Stimulated activated memory B cell treated with anti-CD40 and anti-IgM and Interleukin-4, amounts not matched to agents 10 μg/mL and 1 μg/mL and 100 μg/mL, for 72 hours (primary cell): ENCODE results near the gene RFFL.

ENCODE experiments used
- ATAC-seq: fragments of 150-1000 bp; cut with Tn5 transposase; 2 replicates; pipeline ENCODE4 v1.10.0; 2021
- H3K27ac Mint-ChIP-seq: one replicate; pipeline ENCODE4 v1.8.0; 2022; ENCODE audit warnings: mild to moderate bottlenecking, mixed read lengths
- H3K27me3 Mint-ChIP-seq: one replicate; pipeline ENCODE4 v1.8.0; 2022; ENCODE audit warnings: mixed read lengths
- H3K36me3 Mint-ChIP-seq: one replicate; pipeline ENCODE4 v1.8.0; 2022; ENCODE audit warnings: mixed read lengths
- H3K4me1 Mint-ChIP-seq: one replicate; pipeline ENCODE4 v1.8.0; 2022; ENCODE audit warnings: mixed read lengths
- H3K4me3 Mint-ChIP-seq: one replicate; pipeline ENCODE4 v1.8.0; 2022; ENCODE audit warnings: mild to moderate bottlenecking, moderate library complexity, mixed read lengths
- H3K9me3 Mint-ChIP-seq: one replicate; pipeline ENCODE4 v1.8.0; 2022; ENCODE audit warnings: mixed read lengths

Gene RFFL

GRCh38 chr17:35087731-35088355 lies 24.3 kb upstream of the RFFL start:
- Mint-ChIP-seq H3K27me3 (no peaks in the 10 kb centered on the region), H3K27ac (peak overlapping the region; percentile 93), H3K4me3 (peak overlapping the region; percentile 94), H3K4me1 (peaks cover 58% of the 10 kb centered on the region), H3K36me3 (no peaks in the 10 kb centered on the region), H3K9me3 (no peaks in the 10 kb centered on the region)
- no peak for ATAC-seq

GRCh38 chr17:35086931-35087573 lies 23.5 kb upstream of the RFFL start:
- H3K27me3 Mint-ChIP-seq, result no peaks in the 10 kb centered on the region
- peaks cover 66% of the 10 kb centered on the region for H3K4me1 Mint-ChIP-seq
- ATAC-seq, result no peak
- H3K4me3 Mint-ChIP-seq, result peak overlapping the region; percentile 58
- peak overlapping the region; percentile 93 for H3K27ac Mint-ChIP-seq
- H3K9me3 Mint-ChIP-seq, result no peaks in the 10 kb centered on the region
- H3K36me3 Mint-ChIP-seq, result no peaks in the 10 kb centered on the region

- Mint-ChIP-seq H3K4me3 (no peak overlapping the region), H3K27me3 (no peaks in the 10 kb centered on the region), H3K4me1 (peaks cover 74% of the 10 kb centered on the region), H3K36me3 (no peaks in the 10 kb centered on the region), H3K27ac (no peak overlapping the region), H3K9me3 (no peaks in the 10 kb centered on the region)
- no peak for ATAC-seq
Observed at GRCh38 chr17:35086164-35086563, 22.7 kb upstream of the RFFL start.

- Mint-ChIP-seq H3K36me3 (no peaks in the 10 kb centered on the region), H3K4me3 (no peak overlapping the region), H3K9me3 (no peaks in the 10 kb centered on the region), H3K27ac (peak overlapping the region; percentile 3), H3K27me3 (no peaks in the 10 kb centered on the region), H3K4me1 (peaks cover 81% of the 10 kb centered on the region)
- no peak for ATAC-seq
Observed at GRCh38 chr17:35084987-35085386, 21.5 kb upstream of the RFFL start.

- Mint-ChIP-seq H3K9me3 (no peaks in the 10 kb centered on the region), H3K27ac (peak overlapping the region; percentile 28), H3K36me3 (no peaks in the 10 kb centered on the region), H3K27me3 (no peaks in the 10 kb centered on the region), H3K4me3 (no peak overlapping the region), H3K4me1 (peaks cover 74% of the 10 kb centered on the region)
- no peak for ATAC-seq
Observed at GRCh38 chr17:35083071-35083470, 19.6 kb upstream of the RFFL start.

- Mint-ChIP-seq H3K4me1 (peaks cover 65% of the 10 kb centered on the region), H3K27me3 (no peaks in the 10 kb centered on the region), H3K9me3 (no peaks in the 10 kb centered on the region), H3K4me3 (peak overlapping the region; percentile 21), H3K27ac (peak overlapping the region; percentile 28), H3K36me3 (no peaks in the 10 kb centered on the region)
- ATAC-seq, result no peak
Observed at GRCh38 chr17:35082073-35082657, 18.7 kb upstream of the RFFL start.

GRCh38 chr17:35081638-35082037 lies 18.1 kb upstream of the RFFL start:
- no peaks in the 10 kb centered on the region for H3K36me3 Mint-ChIP-seq
- H3K4me1 Mint-ChIP-seq, result peaks cover 60% of the 10 kb centered on the region
- no peak for ATAC-seq
- no peaks in the 10 kb centered on the region for H3K27me3 Mint-ChIP-seq
- peak overlapping the region; percentile 28 for H3K27ac Mint-ChIP-seq
- H3K4me3 Mint-ChIP-seq, result no peak overlapping the region
- H3K9me3 Mint-ChIP-seq, result no peaks in the 10 kb centered on the region

GRCh38 chr17:35080536-35080935 lies 17.0 kb upstream of the RFFL start:
- Mint-ChIP-seq H3K9me3 (no peaks in the 10 kb centered on the region), H3K4me3 (peak overlapping the region; percentile 35), H3K27ac (peak overlapping the region; percentile 80)

GRCh38 chr17:35079547-35080423 lies 16.3 kb upstream of the RFFL start:
- Mint-ChIP-seq H3K27ac (peak overlapping the region; percentile 80), H3K36me3 (no peaks in the 10 kb centered on the region), H3K9me3 (no peaks in the 10 kb centered on the region), H3K27me3 (no peaks in the 10 kb centered on the region), H3K4me1 (peaks cover 48% of the 10 kb centered on the region), H3K4me3 (no peak overlapping the region)
- ATAC-seq, result no peak

More at GRCh38 chr17:35080536-35080935, 17.0 kb upstream of the RFFL start:
- H3K27me3 Mint-ChIP-seq, result no peaks in the 10 kb centered on the region
- H3K4me1 Mint-ChIP-seq, result peaks cover 49% of the 10 kb centered on the region
- no peaks in the 10 kb centered on the region for H3K36me3 Mint-ChIP-seq
- ATAC-seq, result peak; percentile 68

GRCh38 chr17:35076874-35077273 lies 13.4 kb upstream of the RFFL start:
- Mint-ChIP-seq H3K9me3 (no peaks in the 10 kb centered on the region), H3K36me3 (no peaks in the 10 kb centered on the region), H3K4me1 (peaks cover 45% of the 10 kb centered on the region), H3K27ac (no peak overlapping the region), H3K27me3 (no peaks in the 10 kb centered on the region), H3K4me3 (no peak overlapping the region)
- no peak for ATAC-seq

- Mint-ChIP-seq H3K27ac (no peak overlapping the region), H3K4me1 (peaks cover 30% of the 10 kb centered on the region), H3K36me3 (no peaks in the 10 kb centered on the region), H3K27me3 (no peaks in the 10 kb centered on the region), H3K9me3 (no peaks in the 10 kb centered on the region), H3K4me3 (no peak overlapping the region)
- no peak for ATAC-seq
Observed at GRCh38 chr17:35074711-35075707, 11.5 kb upstream of the RFFL start.

- Mint-ChIP-seq H3K9me3 (no peaks in the 10 kb centered on the region), H3K4me1 (peaks cover 34% of the 10 kb centered on the region), H3K27me3 (no peaks in the 10 kb centered on the region), H3K36me3 (no peaks in the 10 kb centered on the region), H3K4me3 (no peak overlapping the region), H3K27ac (peak overlapping the region; percentile 55)
- no peak for ATAC-seq
Observed at GRCh38 chr17:35073991-35074627, 10.6 kb upstream of the RFFL start.

GRCh38 chr17:35073183-35073790 lies 9.8 kb upstream of the RFFL start:
- peaks cover 42% of the 10 kb centered on the region for H3K4me1 Mint-ChIP-seq
- no peak overlapping the region for H3K4me3 Mint-ChIP-seq
- no peak for ATAC-seq
- no peaks in the 10 kb centered on the region for H3K27me3 Mint-ChIP-seq
- peak overlapping the region; percentile 55 for H3K27ac Mint-ChIP-seq
- H3K36me3 Mint-ChIP-seq, result no peaks in the 10 kb centered on the region
- no peaks in the 10 kb centered on the region for H3K9me3 Mint-ChIP-seq

GRCh38 chr17:35069311-35069710 lies 5.8 kb upstream of the RFFL start:
- no peaks in the 10 kb centered on the region for H3K27me3 Mint-ChIP-seq
- H3K27ac Mint-ChIP-seq, result peak overlapping the region; percentile 17
- peak overlapping the region; percentile 7 for H3K4me3 Mint-ChIP-seq
- peaks cover 57% of the 10 kb centered on the region for H3K4me1 Mint-ChIP-seq
- no peaks in the 10 kb centered on the region for H3K36me3 Mint-ChIP-seq
- H3K9me3 Mint-ChIP-seq, result no peaks in the 10 kb centered on the region
- ATAC-seq, result peak; percentile 78
